HEK293T (cell line): ENCODE data around the gene ECHDC1.

Source experiments
- CTCF ChIA-PET: fragments of 350-600 bp; formaldehyde crosslinking; extraction: SDS; loops from one replicate; lab custom pipeline; 2021; ENCODE audit warnings: antibody characterized with exemption, inconsistent platforms; lab: Yijun Ruan, JAX
- POLR2A ChIA-PET: fragments of 350-600 bp; formaldehyde crosslinking; extraction: SDS; loops from one replicate; lab custom pipeline; 2020; ENCODE audit warnings: antibody characterized with exemption, inconsistent platforms; lab: Yijun Ruan, JAX
- DNase-seq: peaks from one replicate; pipeline ENCODE4 v3.0.0; 2012; ENCODE audit warnings: mixed read lengths; ENCODE audit errors: extremely low spot score
- ARNT ChIP-seq: fragments of 450-650 bp; IDR thresholded peaks from 2 replicates; pipeline ENCODE4 v1.6.1; 2017; ENCODE audit warnings: mild to moderate bottlenecking
- BHLHE40 ChIP-seq: fragments of 450-650 bp; IDR thresholded peaks from 2 replicates; pipeline ENCODE4 v1.6.1; 2016; ENCODE audit warnings: mild to moderate bottlenecking, moderate library complexity, borderline replicate concordance
- CTBP1 ChIP-seq: fragments of 450-650 bp; IDR thresholded peaks from 2 replicates; pipeline ENCODE4 v1.6.1; 2016; ENCODE audit warnings: borderline replicate concordance
- ELF4 ChIP-seq: fragments of 450-650 bp; IDR thresholded peaks from 2 replicates; pipeline ENCODE4 v1.6.1; 2017; ENCODE audit warnings: antibody characterized with exemption
- FOXA1 ChIP-seq: fragments of 450-650 bp; IDR thresholded peaks from 2 replicates; pipeline ENCODE4 v1.6.1; 2016; ENCODE audit warnings: mild to moderate bottlenecking
- FOXK2 ChIP-seq: fragments of 450-650 bp; IDR thresholded peaks from 2 replicates; pipeline ENCODE4 v1.6.1; 2016; ENCODE audit warnings: mild to moderate bottlenecking
- FOXM1 ChIP-seq: fragments of 450-650 bp; IDR thresholded peaks from 2 replicates; pipeline ENCODE4 v1.6.1; 2017; ENCODE audit warnings: mild to moderate bottlenecking, borderline replicate concordance
- HDGF ChIP-seq: fragments of 450-650 bp; IDR thresholded peaks from 2 replicates; pipeline ENCODE4 v1.6.1; 2017; ENCODE audit warnings: antibody characterized with exemption, borderline replicate concordance
- L3MBTL2 ChIP-seq: fragments of 450-650 bp; conservative IDR thresholded peaks from 2 replicates; pipeline ENCODE4 v1.6.1; 2016; ENCODE audit warnings: mild to moderate bottlenecking
- LEF1 ChIP-seq: fragments of 450-650 bp; IDR thresholded peaks from 2 replicates; pipeline ENCODE4 v1.6.1; 2017; ENCODE audit warnings: mild to moderate bottlenecking, borderline replicate concordance
- NFRKB ChIP-seq: fragments of 450-650 bp; IDR thresholded peaks from 2 replicates; pipeline ENCODE4 v1.6.1; 2016; ENCODE audit warnings: mild to moderate bottlenecking, moderate library complexity
- PKNOX1 ChIP-seq: fragments of 450-650 bp; IDR thresholded peaks from 2 replicates; pipeline ENCODE4 v1.6.1; 2016
- SP1 ChIP-seq: fragments of 450-650 bp; IDR thresholded peaks from 2 replicates; pipeline ENCODE4 v1.6.1; 2017
- SUZ12 ChIP-seq: fragments of 450-650 bp; IDR thresholded peaks from 2 replicates; pipeline ENCODE4 v1.6.1; 2016; ENCODE audit warnings: mild to moderate bottlenecking
- TARDBP ChIP-seq: fragments of 450-650 bp; IDR thresholded peaks from 2 replicates; pipeline ENCODE4 v1.6.1; 2016
- ZNF384 ChIP-seq: fragments of 450-650 bp; IDR thresholded peaks from 2 replicates; pipeline ENCODE4 v1.6.1; 2016

The ECHDC1 gene

GRCh38 chr6:127317388-127318128 is 25.9 kb downstream of the ECHDC1 start:
- TF ChIP-seq ARNT (no peak), NFRKB (no peak), PKNOX1 (no peak), LEF1 (no peak), ELF4 (no peak), BHLHE40 (no peak), ZNF384 (no peak), SP1 (no peak), SUZ12 (no peak), HDGF (no peak), TARDBP (no peak), FOXK2 (no peak), FOXA1 (no peak), L3MBTL2 (no peak), FOXM1 (no peak), CTBP1 (no peak)
- no peak for DNase-seq
- POLR2A ChIA-PET: no interaction called here
- CTCF ChIA-PET: no interaction called here

GRCh38 chr6:127305741-127306140 is 37.7 kb downstream of the ECHDC1 start:
- TF ChIP-seq ARNT (no peak), ZNF384 (peak; percentile 51), L3MBTL2 (no peak)
- ChIA-PET POLR2A (no interaction called here), CTCF (no interaction called here)
- DNase-seq: no peak

GRCh38 chr6:127303917-127304316 is 39.5 kb downstream of the ECHDC1 start:
- ChIA-PET CTCF (interaction anchor here (0.6 to 1.4 kb wide), 3 partner anchors 10 to 476 kb away, joined by 3 to 4 read pairs (median 3); partner anchors contain the start of gene RNF146), POLR2A (no interaction called here)
- DNase-seq: no peak
- TF ChIP-seq ELF4: no peak
- no peak for TF ChIP-seq SP1
- no peak for TF ChIP-seq PKNOX1
- no peak for TF ChIP-seq ZNF384
- TF ChIP-seq BHLHE40: no peak
- no peak for TF ChIP-seq CTBP1
- TF ChIP-seq FOXK2: no peak
- no peak for TF ChIP-seq TARDBP
- no peak for TF ChIP-seq FOXA1
- TF ChIP-seq FOXM1: no peak
- TF ChIP-seq ARNT: no peak
- no peak for TF ChIP-seq NFRKB
- TF ChIP-seq HDGF: no peak
- no peak for TF ChIP-seq SUZ12
- no peak for TF ChIP-seq L3MBTL2
- no peak for TF ChIP-seq LEF1

- peak; percentile 58 for DNase-seq
- CTCF ChIA-PET: interaction anchor here (0.6 to 1.4 kb wide), 2 partner anchors 37 to 157 kb away, joined by 3 read pairs; partner anchors contain the start of gene RNF146
- POLR2A ChIA-PET: no interaction called here
- TF ChIP-seq ZNF384 (0 out of 2 replicates have a peak, but pooled peaks have one; percentile 30), LEF1 (no peak), FOXK2 (no peak)
Measured at GRCh38 chr6:127302728-127303660, 40.4 kb downstream of the ECHDC1 start.

- ChIA-PET CTCF (no interaction called here), POLR2A (no interaction called here)
Measured at GRCh38 chr6:127301199-127301700, 42.2 kb downstream of the ECHDC1 start.

GRCh38 chr6:127300411-127300810 is 43.0 kb downstream of the ECHDC1 start:
- no peak for DNase-seq
- TF ChIP-seq ARNT (no peak), FOXK2 (no peak), TARDBP (no peak), HDGF (no peak), FOXA1 (no peak), FOXM1 (no peak), ELF4 (no peak), NFRKB (no peak), L3MBTL2 (no peak)
- CTCF ChIA-PET: no interaction called here
- POLR2A ChIA-PET: no interaction called here

More at GRCh38 chr6:127301199-127301700, 42.2 kb downstream of the ECHDC1 start:
- TF ChIP-seq LEF1 (no peak), ZNF384 (no peak)
- DNase-seq: no peak
